Measurements from ENCODE around the gene TMEM220.

The TMEM220 gene

GRCh38 chr17:10683853-10684252 lies 46.0 kb downstream of the TMEM220 start:
- no peak for ATAC-seq
- H3K36me3 Mint-ChIP-seq (ENCODE audit: low read depth) = peaks cover 73% of the 10 kb centered on the region
- H3K9me3 Mint-ChIP-seq = no peaks in the 10 kb centered on the region
- H3K27me3 Mint-ChIP-seq = no peaks in the 10 kb centered on the region
- no peak overlapping the region for H3K27ac Mint-ChIP-seq
- no peak for DNase-seq
- H3K4me3 Mint-ChIP-seq = no peak overlapping the region
- H3K4me1 Mint-ChIP-seq = peaks cover 6% of the 10 kb centered on the region

DNA sequence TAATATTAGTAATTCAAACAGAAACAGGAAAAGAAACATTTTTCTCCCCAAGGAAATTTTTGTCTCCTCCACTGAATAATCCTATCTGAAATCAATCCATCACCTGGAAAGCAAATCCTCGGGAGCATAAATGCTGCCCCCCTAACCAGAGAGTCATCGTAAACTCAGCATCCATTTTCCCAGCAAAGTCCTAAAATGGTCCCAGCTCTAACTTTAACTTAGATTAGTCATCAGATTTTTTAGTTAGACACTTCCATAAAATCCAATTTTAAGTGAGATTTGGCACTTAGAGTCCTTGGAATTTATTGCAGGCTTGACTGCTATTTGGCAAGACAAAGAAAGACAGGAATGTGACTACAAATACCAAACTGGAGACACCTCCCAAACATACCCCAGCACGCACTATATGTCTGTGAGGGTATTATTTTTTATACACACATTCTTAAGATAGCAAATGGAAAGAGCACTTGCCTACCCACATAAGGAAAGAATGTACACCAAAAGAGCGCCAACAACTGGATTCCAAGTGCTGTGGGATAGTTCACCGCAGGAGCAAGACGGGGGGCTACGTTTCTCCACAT lies 47.9 kb downstream of the TMEM220 start:
- DNase-seq = no peak
- Mint-ChIP-seq H3K27me3 (no peaks in the 10 kb centered on the region), H3K4me1 (no peaks in the 10 kb centered on the region), H3K4me3 (no peak overlapping the region), H3K27ac (no peak overlapping the region), H3K9me3 (no peaks in the 10 kb centered on the region), H3K36me3 (ENCODE audit: low read depth) (peaks cover 78% of the 10 kb centered on the region)
- no peak for ATAC-seq

DNA sequence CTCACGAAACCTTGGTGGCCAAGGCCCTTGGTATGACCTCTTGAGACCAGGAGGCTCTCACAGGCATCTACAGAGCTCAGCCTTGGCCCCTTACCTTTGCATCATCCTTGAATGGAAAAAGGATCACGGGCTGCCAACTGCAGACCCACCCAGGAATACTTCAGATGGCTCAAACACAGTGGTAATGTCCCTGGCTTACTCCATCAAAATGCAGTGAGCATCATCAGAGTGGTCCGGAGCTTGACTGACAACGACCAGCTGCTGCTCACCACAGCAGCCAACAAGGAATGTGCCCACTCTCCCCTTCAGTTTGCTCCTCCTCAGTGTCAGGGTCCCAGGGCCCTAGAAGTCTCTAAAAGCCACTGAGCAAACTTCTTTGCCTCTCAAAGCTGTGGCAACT lies 55.1 kb downstream of the TMEM220 start:
- H3K27me3 Mint-ChIP-seq = no peaks in the 10 kb centered on the region
- H3K4me3 Mint-ChIP-seq = no peak overlapping the region
- H3K36me3 Mint-ChIP-seq (ENCODE audit: low read depth) = peaks cover 30% of the 10 kb centered on the region

DNA sequence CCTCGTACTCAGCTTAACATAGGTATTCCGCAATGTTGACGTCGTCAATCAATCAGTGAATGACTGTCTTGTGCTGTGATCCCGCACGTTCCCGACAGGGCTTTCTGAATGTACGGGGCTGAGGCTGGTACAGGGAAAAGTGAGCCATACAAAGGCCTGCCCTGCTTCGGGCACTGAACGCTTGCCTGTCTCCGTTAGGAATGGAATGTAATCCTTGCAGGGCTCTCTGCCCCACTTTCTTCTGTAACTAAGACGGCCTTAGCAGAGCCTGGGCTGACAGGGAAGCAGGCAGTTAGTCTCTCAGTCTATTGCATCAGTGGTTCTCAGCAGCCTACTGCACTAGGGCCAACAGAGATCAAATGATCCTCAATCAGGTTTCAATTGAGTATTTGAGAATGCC lies 56.5 kb downstream of the TMEM220 start:
- no peak for DNase-seq
- Mint-ChIP-seq H3K27ac (no peak overlapping the region), H3K27me3 (no peaks in the 10 kb centered on the region), H3K4me3 (no peak overlapping the region), H3K4me1 (no peaks in the 10 kb centered on the region), H3K36me3 (ENCODE audit: low read depth) (peaks cover 20% of the 10 kb centered on the region), H3K9me3 (no peaks in the 10 kb centered on the region)
- no peak for ATAC-seq

More for the DNA sequence above, 55.1 kb downstream of the TMEM220 start:
- H3K27ac Mint-ChIP-seq = no peak overlapping the region
- no peak for DNase-seq
- no peak for ATAC-seq
- H3K4me1 Mint-ChIP-seq = no peaks in the 10 kb centered on the region
- H3K9me3 Mint-ChIP-seq = no peaks in the 10 kb centered on the region

- peaks cover 10% of the 10 kb centered on the region for H3K36me3 Mint-ChIP-seq (ENCODE audit: low read depth)
- no peak overlapping the region for H3K27ac Mint-ChIP-seq
- H3K4me3 Mint-ChIP-seq = no peak overlapping the region
- no peak for DNase-seq
- no peaks in the 10 kb centered on the region for H3K27me3 Mint-ChIP-seq
- H3K4me1 Mint-ChIP-seq = no peaks in the 10 kb centered on the region
- H3K9me3 Mint-ChIP-seq = no peaks in the 10 kb centered on the region
- no peak for ATAC-seq
Observed at GRCh38 chr17:10668775-10669174, 61.0 kb downstream of the TMEM220 start.

GRCh38 chr17:10666906-10667305 lies 62.9 kb downstream of the TMEM220 start:
- Mint-ChIP-seq H3K4me3 (no peak overlapping the region), H3K9me3 (no peaks in the 10 kb centered on the region), H3K27ac (no peak overlapping the region), H3K27me3 (no peaks in the 10 kb centered on the region), H3K36me3 (ENCODE audit: low read depth) (peaks cover 12% of the 10 kb centered on the region), H3K4me1 (no peaks in the 10 kb centered on the region)
- no peak for DNase-seq
- ATAC-seq = no peak

- H3K9me3 Mint-ChIP-seq = no peaks in the 10 kb centered on the region
- no peaks in the 10 kb centered on the region for H3K4me1 Mint-ChIP-seq
- ATAC-seq = no peak
- H3K36me3 Mint-ChIP-seq (ENCODE audit: low read depth) = peaks cover 15% of the 10 kb centered on the region
- DNase-seq = no peak
- no peak overlapping the region for H3K4me3 Mint-ChIP-seq
- H3K27me3 Mint-ChIP-seq = no peaks in the 10 kb centered on the region
- H3K27ac Mint-ChIP-seq = no peak overlapping the region
Observed at GRCh38 chr17:10664571-10664970, 65.3 kb downstream of the TMEM220 start.
